WERI-Rb-1 (cell line): ENCODE results near the gene NRTN.
"Not testable (repeated sequence)": the region's sequence is repeated elsewhere in the genome, so short reads cannot be mapped to it uniquely, and the experiment has no call there.

Experiments used
- DNase-seq: peaks from one replicate; pipeline ENCODE4 v3.0.0-alpha.2; 2020
- H3K27ac ChIP-seq: fragments of 250-450 bp; sonication (Bioruptor Pico); 2 replicates; pipeline ENCODE4 v1.5.1; 2020; ENCODE audit warnings: mild to moderate bottlenecking, moderate library complexity
- H3K27me3 ChIP-seq: fragments of 250-450 bp; sonication (Bioruptor Pico); 2 replicates; pipeline ENCODE4 v1.5.1; 2021; ENCODE audit warnings: mild to moderate bottlenecking, low read depth, moderate library complexity; ENCODE audit not compliant: insufficient read depth, severe bottlenecking
- H3K36me3 ChIP-seq: fragments of 250-450 bp; sonication (Bioruptor Pico); 2 replicates; pipeline ENCODE4 v1.5.1; 2020; ENCODE audit warnings: mild to moderate bottlenecking, moderate library complexity
- H3K4me3 ChIP-seq: 2 replicates; pipeline ENCODE4 v1.5.1; 2011; ENCODE audit warnings: low read depth, mild to moderate bottlenecking, control low read depth, low read length
- H3K9me3 ChIP-seq: fragments of 250-450 bp; sonication (Bioruptor Pico); 2 replicates; pipeline ENCODE4 v1.5.1; 2021; ENCODE audit warnings: mild to moderate bottlenecking, moderate library complexity; ENCODE audit not compliant: severe bottlenecking
- CTCF ChIP-seq: IDR thresholded peaks from 2 replicates; pipeline ENCODE4 v1.5.1; 2011; ENCODE audit warnings: low read depth, mild to moderate bottlenecking, control low read depth, inconsistent platforms, low read length

Gene NRTN

GRCh38 chr19:5873617-5874199 is 68.8 kb downstream of the NRTN start:
- Histone ChIP-seq H3K27ac (no peak overlapping the region), H3K36me3 (no peaks in the 10 kb centered on the region), H3K27me3 (no peaks in the 10 kb centered on the region), H3K9me3 (no peaks in the 10 kb centered on the region), H3K4me3 (no peak overlapping the region)
- DNase-seq, result no peak
- TF ChIP-seq CTCF, result no peak

GRCh38 chr19:5874496-5874895 is 69.6 kb downstream of the NRTN start:
- not testable (repeated sequence) for H3K36me3 ChIP-seq, DNase-seq, H3K4me3 ChIP-seq, H3K27me3 ChIP-seq, H3K27ac ChIP-seq, H3K9me3 ChIP-seq

GRCh38 chr19:5877427-5877826 is 72.6 kb downstream of the NRTN start:
- TF ChIP-seq CTCF, result no peak
- Histone ChIP-seq H3K36me3 (no peaks in the 10 kb centered on the region), H3K27ac (no peak overlapping the region), H3K27me3 (no peaks in the 10 kb centered on the region), H3K9me3 (no peaks in the 10 kb centered on the region), H3K4me3 (no peak overlapping the region)
- DNase-seq, result no peak

GRCh38 chr19:5877882-5878281 is 73.0 kb downstream of the NRTN start:
- Histone ChIP-seq H3K36me3 (no peaks in the 10 kb centered on the region), H3K4me3 (no peak overlapping the region), H3K27ac (no peak overlapping the region), H3K27me3 (no peaks in the 10 kb centered on the region), H3K9me3 (no peaks in the 10 kb centered on the region)
- TF ChIP-seq CTCF, result no peak
- DNase-seq, result no peak
